ENCODE measurements around the gene ADGRL3.

The ADGRL3 gene

DNA sequence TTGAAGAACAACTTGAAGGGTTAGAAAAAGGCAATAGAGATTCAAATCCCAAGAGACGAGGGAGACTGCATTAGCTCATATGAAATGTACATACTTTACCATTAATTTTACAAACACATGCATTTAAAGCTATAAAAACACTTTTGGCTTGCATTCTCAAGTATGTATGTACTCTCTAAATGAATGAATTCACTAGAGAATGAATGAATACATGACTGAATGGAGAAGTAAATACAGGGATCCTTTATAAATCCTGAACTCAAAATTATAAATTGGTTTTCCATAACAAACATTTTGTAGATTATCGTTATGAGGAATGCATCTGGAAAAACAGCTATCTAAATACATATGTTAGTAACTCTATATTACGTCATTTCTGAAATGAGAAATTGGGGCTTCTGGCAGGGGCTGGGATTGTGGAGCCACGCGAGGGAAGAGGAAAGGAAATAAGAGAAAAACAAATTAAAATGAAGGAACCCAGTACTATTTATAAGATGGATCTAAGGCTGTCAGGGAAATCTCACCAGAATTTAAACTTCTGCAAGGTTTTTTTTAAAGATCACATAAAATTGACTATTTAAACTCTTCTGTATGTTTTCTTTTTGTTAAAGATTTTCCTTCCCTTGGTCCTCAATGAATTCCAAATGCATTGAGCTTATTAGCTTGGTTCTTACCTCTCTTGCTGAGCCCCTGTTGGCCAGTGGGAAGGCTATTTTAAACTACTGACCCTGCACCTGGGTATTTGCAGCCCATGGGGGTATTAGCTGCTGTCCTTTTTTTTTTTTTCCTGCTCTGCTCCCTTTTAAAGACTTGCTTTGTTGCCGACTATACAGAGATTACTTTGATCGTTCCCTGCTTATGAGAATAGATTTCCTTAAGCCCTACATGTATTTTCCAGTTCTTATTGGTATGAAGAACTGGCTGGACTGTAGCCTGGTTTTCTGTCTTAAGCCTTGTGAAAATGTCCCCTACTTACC is 207.8 kb downstream of the ADGRL3 start:
- FAIRE-seq (no peak), DNase-seq (ENCODE audit: low spot score) (no peak)

DNA sequence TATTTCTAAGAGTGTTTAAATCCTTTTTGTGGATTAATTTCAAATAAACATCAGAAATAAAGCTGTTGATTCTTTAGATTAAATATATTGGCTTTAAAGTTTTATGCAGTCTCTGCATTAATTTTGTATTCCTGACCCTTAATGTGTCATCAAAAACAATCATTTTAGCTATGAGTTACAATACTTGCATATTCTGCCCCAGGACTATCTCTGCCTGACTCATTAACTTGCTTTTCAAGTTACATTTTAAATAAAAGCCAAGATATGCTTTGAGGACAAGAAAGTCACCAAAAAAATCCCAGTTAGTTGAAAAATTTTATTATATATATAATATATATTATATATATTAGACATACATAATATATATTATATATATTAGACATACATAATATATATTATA is 208.7 kb downstream of the ADGRL3 start:
- DNase-seq (ENCODE audit: low spot score), result no peak
- FAIRE-seq, result no peak

DNA sequence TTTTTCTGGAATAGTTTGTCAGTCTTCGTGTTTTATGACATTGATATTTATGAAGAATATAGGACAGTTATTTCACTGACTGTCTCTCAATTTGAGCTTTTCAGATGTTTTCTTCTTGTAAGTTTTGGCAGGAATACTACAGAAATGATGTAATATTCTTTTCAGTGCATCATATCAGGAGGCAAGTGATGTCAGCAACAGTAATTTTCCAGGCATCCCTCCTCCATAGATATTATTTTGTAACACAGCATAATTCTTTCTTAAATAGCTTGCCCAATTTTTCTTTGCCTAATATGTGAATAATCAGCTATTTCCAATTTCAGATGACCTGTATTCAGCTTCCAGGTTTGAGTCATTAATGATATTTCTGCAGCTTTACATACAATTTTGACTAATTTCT is 211.1 kb downstream of the ADGRL3 start:
- DNase-seq (ENCODE audit: low spot score), result no peak
- no peak for FAIRE-seq

DNA sequence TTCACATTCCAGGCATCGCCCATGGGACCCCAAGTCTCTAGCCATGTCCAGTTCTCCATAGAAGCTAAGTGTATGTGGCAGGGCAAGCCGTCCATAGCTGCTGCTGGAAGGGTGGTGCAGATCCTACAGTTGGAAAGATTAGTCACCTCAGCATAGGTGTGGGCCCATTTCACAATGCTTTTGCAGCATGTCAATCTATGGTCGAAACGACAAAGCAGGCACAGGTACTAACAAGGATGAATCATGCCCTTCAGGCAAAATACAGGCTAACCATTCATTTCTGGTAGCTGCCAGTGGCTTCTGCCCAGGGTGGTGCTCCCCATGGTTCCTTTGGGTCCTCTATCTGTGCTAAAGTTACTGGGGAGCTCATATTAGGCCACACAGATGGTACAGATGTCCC is 225.2 kb downstream of the ADGRL3 start:
- no peak for FAIRE-seq
- DNase-seq (ENCODE audit: low spot score), result no peak

DNA sequence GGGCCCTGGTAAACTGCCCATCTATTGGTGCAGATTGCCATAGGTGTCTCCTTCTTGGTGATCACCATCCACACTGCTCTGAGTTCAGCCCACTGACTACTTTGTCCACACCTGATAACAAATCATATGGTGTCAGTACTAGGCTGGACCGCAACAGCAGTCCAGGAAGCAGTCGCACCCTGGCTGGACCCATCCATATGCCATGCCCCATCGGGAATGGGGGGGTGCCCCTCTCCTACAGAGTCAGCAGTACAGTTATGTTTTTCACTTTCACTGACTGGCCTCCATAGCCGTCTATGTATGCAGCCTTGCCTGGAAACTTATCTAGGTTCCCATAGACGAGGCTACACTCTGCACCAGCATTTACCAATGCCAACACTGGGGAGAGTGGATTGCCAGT is 226.1 kb downstream of the ADGRL3 start:
- DNase-seq (ENCODE audit: low spot score) (no peak), FAIRE-seq (no peak)

DNA sequence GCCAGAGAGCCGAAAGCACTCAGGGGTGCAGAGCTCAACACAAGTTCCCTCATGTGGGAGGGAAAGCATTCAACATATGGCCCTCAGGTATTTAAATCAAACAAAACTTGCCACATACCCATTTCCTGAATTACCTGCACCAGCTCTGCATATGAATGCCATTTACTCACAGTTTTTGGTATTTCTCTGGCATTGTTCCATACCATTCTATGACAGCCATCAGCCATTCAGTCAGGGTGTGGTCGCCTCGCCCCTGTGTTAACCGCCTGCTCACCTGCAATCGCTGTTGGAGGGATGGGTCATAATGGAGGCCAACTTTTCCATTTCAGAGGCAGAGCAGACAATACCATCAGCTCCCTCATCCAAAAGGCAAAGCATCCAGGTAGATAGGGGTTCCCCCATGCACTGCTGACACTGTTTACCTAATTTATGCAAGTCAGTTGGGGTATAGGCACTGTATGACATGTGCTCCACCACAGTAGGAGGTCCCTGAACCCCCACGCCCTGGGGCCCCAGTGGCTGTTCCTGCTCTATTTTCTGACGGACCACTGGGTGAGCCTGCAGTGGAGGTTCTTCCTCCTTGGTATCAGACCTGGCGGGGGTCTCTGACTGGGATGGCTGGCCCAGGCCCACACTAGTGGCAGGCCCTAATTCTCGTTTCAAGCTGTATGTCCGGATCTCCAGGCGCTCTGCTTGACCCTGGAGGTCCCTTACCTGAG is 227.1 kb downstream of the ADGRL3 start:
- no peak for FAIRE-seq
- no peak for DNase-seq (ENCODE audit: low spot score)

DNA sequence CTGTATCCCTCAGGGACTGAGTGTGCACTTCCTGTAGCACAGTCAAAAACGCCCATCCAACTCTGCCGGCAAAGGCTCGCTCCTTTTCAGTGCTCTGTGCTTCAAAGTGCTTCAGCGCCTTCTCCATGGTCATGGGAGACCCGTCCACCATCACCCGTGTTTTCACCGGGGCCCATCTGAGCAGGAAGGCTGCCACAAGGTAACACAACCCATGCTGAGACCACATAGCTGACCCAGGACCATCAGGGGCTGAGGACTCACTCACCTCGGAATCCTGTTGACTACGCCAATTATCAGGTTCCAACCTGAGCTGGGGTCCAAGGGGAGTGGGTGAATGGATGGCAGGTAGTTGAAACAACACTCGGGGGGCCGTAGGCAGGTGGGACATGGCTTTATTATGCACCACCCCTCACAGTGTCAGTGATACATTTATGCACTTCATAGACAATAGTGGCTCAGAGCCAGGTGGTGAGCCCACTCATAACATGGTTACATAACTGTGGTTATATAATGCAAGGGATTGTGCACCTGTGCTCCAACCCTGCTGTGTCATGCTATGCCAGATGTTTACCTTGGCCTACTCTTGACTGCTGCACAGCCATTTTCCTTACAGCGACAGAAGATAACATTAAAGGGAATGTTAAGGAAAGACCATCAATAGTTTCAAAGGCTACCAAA is 227.8 kb downstream of the ADGRL3 start:
- FAIRE-seq (no peak), DNase-seq (ENCODE audit: low spot score) (no peak)

DNA sequence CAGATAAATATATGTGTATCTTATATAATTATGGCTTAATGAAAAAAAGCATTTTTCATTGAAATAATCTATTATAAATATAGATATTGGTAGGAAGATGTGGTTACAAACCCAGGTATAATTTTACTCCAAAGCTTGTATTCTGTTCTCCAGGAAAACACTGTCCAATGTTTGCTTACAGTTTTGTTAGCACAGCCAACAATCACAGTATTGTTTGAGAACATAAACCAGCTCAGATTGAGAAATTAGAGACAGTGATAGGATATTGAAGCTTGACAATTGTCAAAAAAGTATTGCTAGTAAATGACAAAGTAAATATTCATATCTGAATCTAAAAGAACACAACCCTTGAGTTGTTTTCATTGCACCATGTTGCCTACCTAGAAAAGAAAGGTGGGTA is 228.8 kb downstream of the ADGRL3 start:
- DNase-seq (ENCODE audit: low spot score) (no peak), FAIRE-seq (no peak)

DNA sequence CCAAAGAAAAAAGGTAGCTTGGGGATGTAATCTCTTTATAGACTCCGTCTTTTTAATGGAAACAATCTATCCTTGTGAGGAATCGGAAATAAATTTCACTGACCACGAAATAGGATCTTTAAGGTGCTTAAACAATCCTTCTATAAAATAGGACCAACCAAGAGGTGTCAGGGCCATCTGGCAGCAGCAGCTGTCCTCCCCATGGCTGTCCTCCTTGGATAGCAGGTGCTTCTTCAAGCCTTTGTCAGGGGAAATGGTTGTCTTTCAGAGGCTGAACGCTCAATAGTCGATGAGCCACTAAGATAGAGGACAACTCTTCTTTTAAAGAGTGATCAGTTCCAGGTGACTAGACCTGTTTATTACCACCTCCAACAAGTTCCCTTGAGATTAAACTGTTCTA is 231.0 kb downstream of the ADGRL3 start:
- FAIRE-seq (no peak), DNase-seq (ENCODE audit: low spot score) (no peak)

DNA sequence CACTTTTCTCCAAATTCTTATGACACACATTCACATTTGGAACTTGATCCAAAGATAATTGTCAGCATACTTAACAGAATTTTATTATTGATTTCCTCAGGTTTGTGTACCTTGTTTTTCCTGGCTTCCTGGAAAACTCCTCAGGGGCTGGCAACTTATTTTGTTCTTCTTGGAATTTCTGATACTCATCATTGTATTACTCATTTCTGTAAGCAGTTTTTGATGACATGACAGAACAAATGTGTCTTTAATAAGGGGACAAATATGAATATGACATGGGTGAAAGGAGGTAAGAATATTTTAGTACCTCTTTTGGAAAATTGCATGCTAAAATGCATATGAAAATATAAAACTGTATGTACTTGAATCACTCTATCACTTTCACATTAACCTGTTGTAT is 237.8 kb downstream of the ADGRL3 start:
- DNase-seq (ENCODE audit: low spot score), result no peak
- FAIRE-seq, result no peak

DNA sequence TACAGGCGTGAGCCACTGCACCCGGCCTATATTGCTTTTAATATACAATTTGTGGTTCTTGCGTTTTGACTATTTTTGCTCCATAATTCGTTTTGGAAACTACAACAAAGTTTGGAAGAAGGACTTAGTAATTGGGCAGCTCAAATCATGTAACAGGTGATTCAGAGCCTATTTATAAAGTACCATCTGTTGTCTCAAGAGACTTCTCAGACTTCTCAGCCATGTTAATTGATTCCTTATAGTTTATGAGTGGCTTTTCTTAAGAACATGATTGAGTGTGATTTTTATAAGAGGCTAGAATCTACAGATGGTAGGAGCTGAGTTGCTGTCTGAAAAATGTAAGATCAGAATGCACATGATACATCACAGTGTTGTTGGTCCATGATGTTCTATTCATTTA is 240.2 kb downstream of the ADGRL3 start:
- FAIRE-seq (no peak), DNase-seq (ENCODE audit: low spot score) (no peak)

DNA sequence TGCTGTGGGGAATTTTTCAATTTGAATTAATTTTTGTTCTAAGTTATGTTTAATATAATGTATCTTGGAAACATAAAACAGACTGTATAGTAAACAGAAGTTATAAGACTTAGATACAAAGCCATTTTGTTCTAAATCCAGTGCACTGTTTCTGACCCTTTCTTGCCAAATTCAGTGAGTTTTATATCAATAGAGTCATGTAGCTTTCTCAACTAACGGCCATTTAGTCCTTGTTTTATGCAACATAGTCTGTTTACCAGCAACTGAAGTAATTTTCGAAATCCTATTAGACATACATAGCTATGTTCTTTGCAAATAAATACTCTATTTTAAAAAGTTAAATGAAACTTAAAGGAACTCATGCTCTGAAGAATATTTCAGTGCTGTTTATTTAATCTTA is 242.8 kb downstream of the ADGRL3 start:
- no peak for DNase-seq (ENCODE audit: low spot score)
- FAIRE-seq, result no peak

DNA sequence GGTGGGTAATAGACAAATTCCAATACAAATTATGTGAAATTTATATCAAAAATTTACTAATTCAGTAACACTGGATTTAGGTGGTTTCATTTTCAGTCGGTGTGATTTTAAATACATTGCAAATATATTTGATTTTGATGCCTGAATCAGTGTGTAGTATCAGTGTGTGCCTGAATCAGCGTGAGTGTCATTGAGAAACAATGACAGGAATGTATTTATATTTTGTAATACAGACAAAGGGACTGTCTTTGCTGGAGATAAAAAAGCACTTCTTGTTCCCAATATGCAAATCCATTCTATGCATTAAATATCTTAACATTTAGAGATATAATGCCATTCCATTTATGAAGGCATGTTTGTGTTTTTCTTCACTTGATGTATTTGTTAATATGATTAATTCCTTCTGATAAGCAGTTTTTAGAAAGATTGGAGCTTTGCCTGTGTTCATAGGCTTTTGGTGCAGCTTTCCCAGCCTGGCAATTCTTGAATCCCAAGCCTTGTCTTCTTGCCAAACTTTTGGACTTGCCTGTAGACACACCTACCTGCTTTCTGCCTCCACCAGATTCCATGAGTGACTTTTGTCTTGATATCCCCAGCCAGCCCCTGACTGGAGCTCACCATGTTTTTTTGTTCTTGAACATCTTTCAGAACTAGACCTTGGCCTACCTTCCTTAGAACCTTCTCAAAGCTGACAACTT is 243.8 kb downstream of the ADGRL3 start:
- no peak for DNase-seq (ENCODE audit: low spot score)

DNA sequence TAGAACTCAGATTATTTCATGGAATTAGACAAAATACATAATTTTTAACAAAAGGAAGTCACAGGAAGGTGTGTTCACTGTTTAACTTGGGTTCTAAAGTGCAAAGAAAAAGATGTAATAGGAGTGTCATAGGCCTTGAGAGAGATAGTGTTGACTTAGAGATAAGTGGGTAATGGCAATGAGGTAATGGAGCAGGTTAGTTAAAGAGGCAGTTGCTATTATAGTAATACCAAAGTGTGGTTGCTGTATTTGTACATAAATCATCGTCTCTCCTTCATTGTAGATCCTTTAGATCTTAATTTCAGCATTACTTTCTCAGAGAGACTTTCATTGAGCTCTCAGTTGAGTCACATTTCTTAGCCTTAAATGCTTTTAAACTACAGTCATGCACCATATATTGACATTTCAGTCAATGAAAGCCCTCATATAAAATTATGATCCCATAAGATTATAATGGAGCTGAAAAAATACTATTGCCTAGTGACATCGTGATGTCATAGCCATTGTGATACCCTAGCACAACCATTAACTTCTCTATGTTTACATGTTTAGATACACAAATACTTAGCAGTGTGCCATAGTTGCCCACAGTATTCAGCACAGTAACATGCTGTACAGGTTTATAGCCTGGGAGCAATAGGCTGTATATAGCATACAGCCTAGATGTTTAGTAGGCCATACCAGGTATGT is 245.4 kb downstream of the ADGRL3 start:
- no peak for DNase-seq (ENCODE audit: low spot score)
- no peak for FAIRE-seq

More for the DNA sequence above, 243.8 kb downstream of the ADGRL3 start:
- FAIRE-seq, result no peak

DNA sequence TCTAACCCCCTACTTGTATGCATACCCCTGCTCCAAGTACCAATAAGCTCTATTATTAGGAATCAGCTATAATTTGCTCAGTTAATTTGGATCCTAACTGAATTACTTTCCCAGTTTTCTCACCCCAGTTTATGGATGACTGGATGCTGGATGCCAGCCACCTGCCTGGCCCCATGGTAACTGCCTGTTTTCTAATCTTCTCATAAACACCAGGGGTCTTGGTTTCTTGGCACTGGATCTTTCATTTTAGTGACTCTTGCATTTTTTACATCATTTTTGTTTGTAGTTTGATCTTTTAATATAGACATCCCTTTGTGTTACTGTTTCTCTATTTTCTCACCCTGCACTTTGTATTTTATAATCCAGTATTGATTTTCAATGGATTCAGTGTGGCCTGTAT is 246.8 kb downstream of the ADGRL3 start:
- DNase-seq (ENCODE audit: low spot score) (no peak), FAIRE-seq (no peak)

DNA sequence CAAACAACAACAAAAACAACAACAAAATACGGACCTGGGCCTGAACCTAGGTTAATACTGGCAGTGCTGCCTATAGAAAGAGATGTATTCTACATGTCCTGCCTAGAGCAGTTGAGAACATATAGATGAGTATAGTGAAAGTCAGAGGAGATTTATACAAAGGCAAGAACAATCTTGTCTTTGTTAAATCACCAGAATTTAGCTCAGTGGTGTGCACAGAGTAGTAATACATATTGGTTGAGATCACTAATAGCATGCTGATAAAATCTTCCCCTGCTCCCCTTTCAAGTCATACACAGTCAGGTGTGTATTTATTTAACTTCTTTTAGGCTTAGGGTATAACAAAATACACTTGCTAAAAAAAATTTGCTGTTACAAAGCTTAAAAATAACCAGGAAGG is 247.8 kb downstream of the ADGRL3 start:
- DNase-seq (ENCODE audit: low spot score), result no peak
- FAIRE-seq, result no peak

DNA sequence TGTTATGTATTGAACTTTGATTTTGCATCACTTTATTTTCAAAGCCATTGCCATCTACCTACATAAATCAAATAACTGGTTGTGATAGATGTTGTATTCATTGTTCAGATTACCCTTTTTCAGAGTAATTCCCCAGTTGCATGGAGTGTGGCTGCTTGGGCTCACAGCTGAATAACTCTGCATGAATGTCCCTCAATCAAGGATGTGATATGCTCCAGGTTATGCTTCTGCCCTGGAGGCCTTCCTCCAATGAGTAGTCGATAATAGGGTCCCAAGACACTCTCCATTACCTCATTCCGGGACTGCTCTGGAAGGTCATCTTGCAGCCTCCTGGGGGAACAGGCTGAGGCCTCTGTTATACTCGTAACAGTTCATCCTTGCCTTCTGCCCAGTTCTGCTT is 251.8 kb downstream of the ADGRL3 start:
- DNase-seq (ENCODE audit: low spot score), result no peak
- FAIRE-seq, result no peak

DNA sequence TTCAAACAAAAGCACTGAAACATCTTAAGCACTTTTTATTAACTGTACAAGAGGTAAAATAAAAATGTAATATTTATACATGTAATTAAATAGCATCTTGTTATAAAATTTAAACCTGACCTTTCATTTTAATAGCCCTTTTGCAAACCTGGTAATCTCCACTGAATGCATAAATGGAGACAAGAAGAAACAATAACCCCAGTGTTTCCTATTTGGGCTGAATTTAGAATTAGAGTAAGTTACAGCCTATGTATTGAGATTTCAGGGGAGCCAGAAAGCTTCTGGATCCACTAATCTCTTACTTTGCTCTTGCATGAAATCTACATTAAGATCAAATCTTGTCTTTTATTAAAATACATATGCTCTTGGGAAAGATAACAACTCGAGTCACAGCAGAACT is 261.8 kb downstream of the ADGRL3 start:
- DNase-seq (ENCODE audit: low spot score), result no peak
- no peak for FAIRE-seq

DNA sequence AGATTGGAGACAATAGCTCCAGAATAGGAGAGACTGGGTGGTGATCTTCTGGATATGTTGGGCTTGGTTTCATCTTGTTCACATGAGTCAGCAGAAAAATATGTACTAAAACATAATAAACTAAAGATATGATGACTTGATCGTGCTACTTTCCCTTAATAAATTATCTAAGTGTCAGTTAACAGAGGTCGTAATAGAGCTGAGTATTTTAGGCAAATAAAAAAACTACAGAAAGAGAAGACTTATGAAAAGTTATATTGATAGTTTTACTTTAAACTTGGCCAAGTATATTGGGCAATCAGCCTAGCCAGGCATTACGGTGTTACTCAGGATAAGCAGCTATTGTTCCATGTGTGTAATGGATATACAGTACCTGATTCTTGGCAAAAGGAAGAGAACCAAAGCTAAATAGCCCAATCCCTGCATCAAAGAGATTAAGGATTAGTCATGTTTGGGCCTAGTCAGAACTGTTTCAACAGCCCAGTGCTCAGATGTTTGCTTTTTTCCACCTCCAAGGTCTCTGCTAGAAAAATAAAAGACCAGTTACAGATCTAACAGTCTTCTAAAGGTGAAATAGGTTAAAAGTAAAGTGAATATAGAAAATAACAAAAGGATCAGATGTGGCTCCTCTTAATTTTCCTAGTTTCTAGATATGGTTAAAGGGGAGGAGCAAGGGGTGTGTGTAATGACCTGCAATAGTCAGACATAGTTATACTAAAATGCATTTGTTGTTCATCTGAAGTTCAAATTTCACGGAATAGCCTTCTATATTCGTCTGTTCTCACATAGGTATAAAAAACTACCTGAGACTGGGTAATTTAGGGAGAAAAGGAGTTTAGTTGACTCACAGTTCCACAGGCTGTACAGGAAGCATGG is 262.6 kb downstream of the ADGRL3 start:
- DNase-seq (ENCODE audit: low spot score) (peak; percentile 26), FAIRE-seq (no peak)

Data from RCC 7860 (cell line).